ENCODE measurements around the gene PON2. TPM values are rescaled to one million over a fixed set of nuclear protein-coding genes. Genes with fewer than 3 reads are reported as not detected.
"Not testable (repeated sequence)": the region's sequence is repeated elsewhere in the genome, so short reads cannot be mapped to it uniquely, and the experiment has no call there.

The PON2 gene
- total RNA-seq, 1 donor from 2014 or later = 36.5 TPM

DNA sequence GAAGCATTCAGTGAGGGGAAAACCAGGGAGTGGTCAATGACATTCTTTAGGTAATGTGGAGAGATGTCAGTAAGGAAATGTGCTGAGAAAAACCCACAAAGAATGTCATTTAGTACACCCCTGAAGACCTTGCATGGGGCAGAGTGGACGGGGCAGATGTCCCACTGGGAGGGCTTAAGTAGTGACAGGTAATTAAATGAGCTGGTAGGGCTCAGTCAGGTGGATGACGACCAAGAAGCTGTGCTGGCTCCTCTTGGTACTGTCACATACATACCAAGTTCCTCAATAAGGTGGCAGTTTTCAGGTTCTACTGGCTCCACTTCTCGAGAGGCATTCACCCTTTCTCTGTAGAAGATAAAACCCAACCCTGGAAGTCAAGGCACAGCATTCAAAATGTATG is 40.5 kb downstream of the PON2 start:
- Histone ChIP-seq H3K4me3 (no peak overlapping the region), H3K36me3 (no peaks in the 10 kb centered on the region), H3K4me1 (peaks cover 10% of the 10 kb centered on the region), H3K27ac (replicated peaks) (no peak overlapping the region), H3K9me3 (replicated peaks) (no peaks in the 10 kb centered on the region), H3K27me3 (ENCODE audit: low read depth) (peaks cover 37% of the 10 kb centered on the region)
- TF ChIP-seq, protein P1, sequence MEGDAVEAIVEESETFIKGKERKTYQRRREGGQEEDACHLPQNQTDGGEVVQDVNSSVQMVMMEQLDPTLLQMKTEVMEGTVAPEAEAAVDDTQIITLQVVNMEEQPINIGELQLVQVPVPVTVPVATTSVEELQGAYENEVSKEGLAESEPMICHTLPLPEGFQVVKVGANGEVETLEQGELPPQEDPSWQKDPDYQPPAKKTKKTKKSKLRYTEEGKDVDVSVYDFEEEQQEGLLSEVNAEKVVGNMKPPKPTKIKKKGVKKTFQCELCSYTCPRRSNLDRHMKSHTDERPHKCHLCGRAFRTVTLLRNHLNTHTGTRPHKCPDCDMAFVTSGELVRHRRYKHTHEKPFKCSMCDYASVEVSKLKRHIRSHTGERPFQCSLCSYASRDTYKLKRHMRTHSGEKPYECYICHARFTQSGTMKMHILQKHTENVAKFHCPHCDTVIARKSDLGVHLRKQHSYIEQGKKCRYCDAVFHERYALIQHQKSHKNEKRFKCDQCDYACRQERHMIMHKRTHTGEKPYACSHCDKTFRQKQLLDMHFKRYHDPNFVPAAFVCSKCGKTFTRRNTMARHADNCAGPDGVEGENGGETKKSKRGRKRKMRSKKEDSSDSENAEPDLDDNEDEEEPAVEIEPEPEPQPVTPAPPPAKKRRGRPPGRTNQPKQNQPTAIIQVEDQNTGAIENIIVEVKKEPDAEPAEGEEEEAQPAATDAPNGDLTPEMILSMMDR (IDR thresholded peaks at IDR 0.05; ENCODE audit: borderline replicate concordance) = no peak
- intact Hi-C loops (cut with micrococcal nuclease) = no loop called here
- DNase-seq = no peak

DNA sequence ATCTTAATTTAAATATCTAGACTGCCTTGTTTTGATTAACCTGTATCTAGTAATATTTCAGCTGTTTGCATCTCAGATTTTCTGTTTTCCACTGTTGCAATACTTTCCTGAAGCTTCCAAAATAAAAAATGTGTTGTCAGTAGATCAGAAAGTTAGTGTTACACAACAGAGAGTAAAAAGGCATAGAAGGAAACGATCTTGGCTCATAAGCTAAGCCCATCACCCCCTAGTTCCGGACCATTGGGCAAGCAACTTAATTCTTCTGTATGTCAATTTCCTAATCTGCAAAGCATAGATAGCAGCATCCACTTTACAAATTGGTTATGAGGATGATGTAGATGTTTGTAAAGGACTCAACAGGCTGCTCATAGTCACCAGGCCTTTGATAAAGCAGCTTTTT is 43.1 kb downstream of the PON2 start:
- H3K4me3 ChIP-seq = no peak overlapping the region
- H3K27ac ChIP-seq (replicated peaks) = no peak overlapping the region
- H3K9me3 ChIP-seq (replicated peaks) = peaks cover 15% of the 10 kb centered on the region
- intact Hi-C loops (cut with micrococcal nuclease) = no loop called here
- DNase-seq = no peak
- H3K4me1 ChIP-seq = peaks cover 8% of the 10 kb centered on the region
- peaks cover 7% of the 10 kb centered on the region for H3K36me3 ChIP-seq
- TF ChIP-seq, protein P1 (IDR thresholded peaks at IDR 0.05; ENCODE audit: borderline replicate concordance) = no peak
- peaks cover 25% of the 10 kb centered on the region for H3K27me3 ChIP-seq (ENCODE audit: low read depth)

DNA sequence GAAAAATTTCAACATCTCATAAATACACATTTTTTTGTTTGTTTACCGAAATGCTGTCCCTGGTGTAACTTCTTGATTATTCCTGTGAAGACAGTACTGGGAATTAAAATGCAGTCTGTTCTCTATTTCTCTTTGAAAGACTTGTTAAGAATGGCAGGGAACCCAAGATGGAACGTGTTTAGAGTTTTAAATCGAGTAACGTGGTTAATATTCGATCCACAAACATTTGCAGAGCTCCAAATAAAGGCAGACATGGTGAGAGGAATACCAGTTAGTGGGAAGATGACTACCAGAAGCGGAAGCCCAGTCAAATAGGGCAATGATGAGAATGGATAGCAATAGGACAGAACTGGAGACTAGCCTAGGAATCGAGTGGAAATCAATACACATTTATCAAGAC is 45.3 kb downstream of the PON2 start:
- intact Hi-C loops (cut with micrococcal nuclease) = no loop called here
- Histone ChIP-seq H3K9me3 (replicated peaks) (peaks cover 17% of the 10 kb centered on the region), H3K4me1 (no peaks in the 10 kb centered on the region), H3K36me3 (peaks cover 7% of the 10 kb centered on the region), H3K27ac (replicated peaks) (no peak overlapping the region), H3K27me3 (ENCODE audit: low read depth) (peaks cover 6% of the 10 kb centered on the region), H3K4me3 (no peak overlapping the region)
- TF ChIP-seq, protein P1 (IDR thresholded peaks at IDR 0.05; ENCODE audit: borderline replicate concordance) = no peak
- DNase-seq = no peak

DNA sequence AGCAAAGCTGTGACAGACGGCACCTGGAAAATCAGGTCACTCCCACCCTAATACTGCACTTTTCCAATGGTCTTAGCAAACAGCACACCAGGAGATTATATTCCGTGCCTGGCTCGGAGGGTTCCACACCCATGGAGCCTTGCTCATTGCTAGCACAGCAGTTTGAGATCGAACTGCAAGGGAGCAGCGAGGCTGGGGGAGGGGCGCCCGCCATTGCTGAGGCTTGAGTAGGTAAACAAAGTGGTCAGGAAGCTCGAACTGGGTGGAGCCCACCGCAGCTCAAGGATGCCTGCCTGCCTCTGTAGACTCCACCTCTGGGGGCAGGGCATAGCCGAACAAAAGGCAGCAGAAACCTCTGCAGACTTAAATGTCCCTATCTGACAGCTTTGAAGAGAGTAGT is 55.4 kb downstream of the PON2 start:
- peaks cover 44% of the 10 kb centered on the region for H3K9me3 ChIP-seq (replicated peaks)
- DNase-seq; H3K4me3 ChIP-seq; H3K4me1 ChIP-seq; H3K27ac ChIP-seq (replicated peaks); H3K27me3 ChIP-seq (ENCODE audit: low read depth); intact Hi-C loops (cut with micrococcal nuclease): not testable (repeated sequence)
- H3K36me3 ChIP-seq = peaks cover 20% of the 10 kb centered on the region

DNA sequence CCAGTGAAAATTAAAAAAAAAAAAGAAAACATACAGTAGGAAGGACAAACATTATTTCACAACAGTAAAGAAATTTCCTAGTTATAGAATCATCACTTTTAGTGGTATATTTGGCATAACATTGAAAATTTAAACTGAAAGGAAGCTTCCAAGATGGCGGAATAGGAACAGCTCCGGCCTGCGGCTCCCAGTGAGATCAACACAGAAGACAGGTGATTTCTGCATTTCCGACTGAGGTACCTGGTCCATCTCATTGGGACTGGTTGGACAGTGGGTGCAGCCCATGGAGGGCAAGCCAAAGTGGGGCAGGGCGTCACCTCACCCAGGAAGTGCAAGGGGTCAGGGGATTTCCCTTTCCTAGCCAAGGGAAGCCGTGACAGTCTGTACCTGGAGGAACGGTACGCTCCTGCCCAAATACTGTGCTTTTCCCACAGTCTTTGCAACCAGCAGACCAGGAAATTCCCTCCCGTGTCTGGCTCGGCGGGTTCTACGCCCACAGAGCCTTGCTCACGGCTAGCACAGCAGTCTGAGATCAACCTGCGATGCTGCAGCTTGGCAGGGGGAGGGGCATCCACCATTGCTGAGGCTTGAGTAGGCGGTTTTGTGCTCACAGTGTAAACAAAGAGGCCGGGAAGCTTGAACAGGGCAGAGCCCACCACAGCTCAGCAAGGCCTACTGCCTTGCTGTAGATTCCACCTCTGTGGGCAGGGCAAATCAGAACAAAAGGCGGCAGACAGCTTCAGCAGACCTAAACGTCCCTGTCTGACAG is 58.0 kb downstream of the PON2 start:
- TF ChIP-seq, protein P1 (IDR thresholded peaks at IDR 0.05; ENCODE audit: borderline replicate concordance) = no peak
- Histone ChIP-seq H3K4me3 (no peak overlapping the region), H3K4me1 (no peaks in the 10 kb centered on the region), H3K9me3 (replicated peaks) (peaks cover 28% of the 10 kb centered on the region), H3K36me3 (peaks cover 19% of the 10 kb centered on the region), H3K27ac (replicated peaks) (no peak overlapping the region), H3K27me3 (ENCODE audit: low read depth) (no peaks in the 10 kb centered on the region)
- no peak for DNase-seq
- intact Hi-C loops (cut with micrococcal nuclease) = no loop called here

DNA sequence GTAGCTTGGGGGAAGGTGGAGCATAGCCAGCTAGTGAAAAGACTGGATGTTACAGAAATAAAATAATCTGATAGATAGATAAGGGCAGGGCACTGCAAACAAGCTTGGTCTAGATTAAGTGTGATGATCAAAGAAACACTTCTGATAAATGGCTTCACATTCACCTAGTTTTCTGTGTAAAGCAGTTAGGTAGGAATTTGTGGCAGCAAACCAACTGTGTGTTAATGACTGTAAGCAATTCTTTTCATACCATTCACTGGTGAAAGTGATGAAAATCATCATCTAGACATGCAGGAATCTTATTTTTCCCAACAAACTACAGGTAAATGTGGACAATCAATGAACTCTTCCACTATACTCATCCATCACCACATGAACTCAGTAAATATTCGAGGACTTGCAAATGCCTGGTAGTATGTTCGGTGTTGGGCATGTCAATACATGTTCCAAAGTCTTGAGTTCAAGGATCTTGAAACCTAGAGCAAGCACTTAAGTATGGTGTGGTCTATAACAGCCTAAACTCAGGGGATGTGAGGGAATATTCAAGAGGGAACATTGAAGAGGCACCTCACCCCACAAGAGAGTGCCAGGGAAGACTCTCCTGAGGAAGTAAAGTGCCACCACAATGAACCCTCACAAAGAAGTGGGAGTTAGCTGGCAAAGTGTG is 59.1 kb downstream of the PON2 start:
- Histone ChIP-seq H3K4me3 (no peak overlapping the region), H3K9me3 (replicated peaks) (peaks cover 20% of the 10 kb centered on the region), H3K36me3 (peaks cover 16% of the 10 kb centered on the region), H3K4me1 (no peaks in the 10 kb centered on the region), H3K27me3 (ENCODE audit: low read depth) (no peaks in the 10 kb centered on the region), H3K27ac (replicated peaks) (no peak overlapping the region)
- DNase-seq = no peak
- TF ChIP-seq, protein P1 (IDR thresholded peaks at IDR 0.05; ENCODE audit: borderline replicate concordance) = no peak
- intact Hi-C loops (cut with micrococcal nuclease) = no loop called here
